Cortex of kidney (tissue), 1 donor: Measurements from ENCODE around the gene TFPT.

Experiments used
- DNase-seq: peaks from one replicate; lab custom pipeline; 2025; lab: John Stamatoyannopoulos, UW

The TFPT gene, protein sequence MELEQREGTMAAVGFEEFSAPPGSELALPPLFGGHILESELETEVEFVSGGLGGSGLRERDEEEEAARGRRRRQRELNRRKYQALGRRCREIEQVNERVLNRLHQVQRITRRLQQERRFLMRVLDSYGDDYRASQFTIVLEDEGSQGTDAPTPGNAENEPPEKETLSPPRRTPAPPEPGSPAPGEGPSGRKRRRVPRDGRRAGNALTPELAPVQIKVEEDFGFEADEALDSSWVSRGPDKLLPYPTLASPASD

DNA sequence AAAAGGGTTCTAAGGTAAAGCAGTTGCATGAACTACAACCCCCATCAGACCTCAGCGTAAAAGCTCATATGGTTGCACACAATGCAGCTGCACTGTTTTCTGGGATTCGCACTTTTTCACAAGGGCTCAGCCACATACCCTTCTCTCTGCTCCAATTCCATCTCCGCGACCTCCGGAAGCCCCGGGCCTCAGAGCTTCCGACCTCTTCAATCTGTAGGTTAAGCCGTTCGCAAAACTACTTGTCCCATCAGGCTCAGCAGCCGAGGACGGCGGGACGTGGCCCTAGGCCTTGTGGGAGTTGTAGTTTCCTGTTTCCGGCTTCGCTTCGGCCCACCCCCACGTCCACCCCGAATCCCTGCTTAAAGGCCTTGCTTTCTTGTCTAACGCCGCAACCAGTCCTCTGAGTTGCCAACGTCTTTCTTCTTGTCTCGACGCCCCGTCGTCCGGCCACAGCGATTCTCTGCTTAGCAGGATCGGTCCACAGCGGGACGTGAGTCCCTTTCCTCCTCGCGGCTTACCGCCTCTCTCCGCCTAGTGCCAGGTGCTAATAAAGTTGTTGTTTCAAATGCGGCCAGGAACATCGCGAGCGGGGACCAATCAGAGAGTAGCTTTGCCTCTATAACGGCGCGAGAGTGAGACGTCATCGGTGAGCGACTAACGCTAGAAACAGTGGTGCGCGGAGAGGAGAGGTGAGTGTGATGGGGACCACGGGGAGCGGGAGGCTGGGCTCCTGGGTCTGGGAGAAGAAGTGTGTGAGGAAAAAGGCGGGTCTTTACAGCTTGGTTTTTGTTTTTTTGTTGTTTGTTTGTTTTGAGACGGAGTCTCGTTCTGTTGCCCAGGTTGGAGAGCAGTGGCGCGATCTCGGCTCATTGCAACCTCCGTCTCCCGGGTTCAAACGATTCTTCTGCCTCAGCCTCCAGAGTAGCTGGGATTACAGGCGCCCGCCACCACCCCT, at the start of gene TFPT, which contains the start of gene PRPF31:
Gene TFPT, minus strand, starts transcription at position 549 of the 955 bp plus-strand sequence. Its CDS starts 388 bp downstream, at position 161.
Gene PRPF31, plus strand, starts transcription at position 646 of the 955 bp plus-strand sequence. CDS start 2,525 bp downstream, outside the sequence.
- DNase-seq, result no peak

DNA sequence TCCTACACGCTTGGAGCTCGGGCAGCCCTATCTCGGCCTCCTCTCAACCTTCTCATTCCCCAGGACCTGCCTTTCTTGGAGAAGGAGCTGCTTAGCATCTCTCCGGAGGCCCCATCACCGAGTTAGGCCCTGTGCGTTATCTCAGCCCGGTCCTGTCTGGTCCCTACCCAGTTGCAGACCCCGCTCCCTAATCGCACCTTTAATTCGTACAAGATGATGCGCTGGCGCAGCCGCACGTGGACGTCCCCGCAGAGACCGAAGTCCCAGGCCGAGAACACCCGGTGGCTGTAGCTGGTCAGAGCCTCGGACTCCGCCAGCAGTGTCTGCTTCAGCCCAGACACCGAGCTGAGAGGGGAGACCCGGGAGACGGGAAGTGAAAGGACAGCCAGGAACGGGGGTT, 49.8 kb upstream of the TFPT start:
- no peak for DNase-seq

DNA sequence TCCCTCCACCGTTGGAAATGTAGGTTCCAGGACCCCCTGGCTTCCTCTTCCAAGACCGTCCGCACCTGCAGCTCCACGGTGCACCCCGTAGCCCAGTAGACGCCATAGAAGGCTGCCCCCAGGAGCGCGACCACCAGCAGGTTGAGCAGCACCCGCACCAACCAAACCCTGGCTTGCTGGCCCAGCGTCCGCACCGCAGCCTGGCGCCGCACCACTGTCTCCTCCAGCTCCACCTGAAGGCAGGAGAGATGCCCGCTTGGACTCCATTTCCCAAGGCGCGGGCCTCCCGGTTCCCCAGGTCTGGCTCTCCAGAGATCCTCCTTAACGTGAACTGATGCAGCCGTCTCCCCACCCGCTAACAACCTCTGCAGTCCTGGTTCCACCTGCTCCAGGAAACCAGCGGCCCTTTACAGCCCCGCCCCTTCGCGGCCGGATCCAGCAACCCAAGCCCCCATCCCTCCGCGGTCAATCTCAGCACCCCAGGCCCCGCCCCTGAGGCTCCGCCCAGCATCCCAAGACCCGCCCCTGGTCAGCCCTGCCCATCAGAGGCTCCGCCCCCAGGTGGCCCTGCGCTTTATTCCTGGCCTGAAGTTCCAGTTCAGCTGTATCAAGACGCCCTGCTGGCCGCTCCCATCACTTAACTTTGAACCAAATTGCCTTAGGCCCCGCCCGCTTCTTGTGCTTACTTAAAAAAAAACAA, 49.1 kb upstream of the TFPT start:
- no peak for DNase-seq

DNA sequence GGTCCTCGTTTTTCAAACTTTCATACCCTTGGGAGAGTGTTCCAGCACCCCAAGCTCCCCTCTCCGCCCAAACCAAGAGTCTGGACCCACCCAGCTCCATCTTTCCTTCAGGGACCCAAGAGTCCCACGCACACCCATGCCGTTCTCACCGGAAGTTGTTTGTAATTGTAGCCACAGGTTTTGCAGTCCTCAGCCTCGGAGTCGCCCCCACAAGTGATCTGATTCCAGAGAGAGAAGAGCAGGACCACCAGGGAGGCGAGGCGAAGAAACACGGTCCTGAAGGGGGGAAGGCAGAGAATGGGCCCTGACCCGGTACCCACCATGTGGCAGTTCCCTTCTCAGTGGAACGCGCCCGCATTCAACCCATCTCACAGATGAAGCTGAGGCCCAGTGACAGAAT, 47.4 kb upstream of the TFPT start:
- DNase-seq, result no peak

DNA sequence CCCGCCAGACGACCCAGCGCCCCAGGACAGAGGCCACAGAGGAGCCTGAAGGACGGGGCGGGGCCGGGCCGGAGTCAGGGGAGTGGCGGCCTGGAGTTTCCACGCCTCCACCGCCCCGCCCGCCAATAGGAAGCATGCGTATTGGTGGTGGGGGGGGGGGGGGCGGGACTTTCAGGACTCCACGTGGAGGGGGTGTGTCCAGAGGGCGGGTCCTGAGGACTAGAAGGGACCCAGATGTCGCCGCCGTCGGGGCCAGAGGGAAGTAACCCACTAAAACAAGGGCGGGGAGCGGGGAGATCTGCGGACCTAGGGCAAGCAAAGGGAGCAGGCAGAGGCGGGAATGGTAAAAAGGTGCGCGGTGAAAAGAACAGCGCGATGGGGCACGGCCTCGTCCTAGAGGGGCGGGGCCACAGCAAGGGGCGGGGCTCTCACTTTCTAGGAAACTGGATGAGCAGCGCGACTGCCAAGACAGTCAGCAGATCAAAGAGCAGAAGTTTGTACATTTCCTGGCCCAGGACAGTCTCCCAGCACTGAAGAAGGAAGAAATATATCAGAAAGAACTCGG, 46.9 kb upstream of the TFPT start:
- DNase-seq, result no peak

DNA sequence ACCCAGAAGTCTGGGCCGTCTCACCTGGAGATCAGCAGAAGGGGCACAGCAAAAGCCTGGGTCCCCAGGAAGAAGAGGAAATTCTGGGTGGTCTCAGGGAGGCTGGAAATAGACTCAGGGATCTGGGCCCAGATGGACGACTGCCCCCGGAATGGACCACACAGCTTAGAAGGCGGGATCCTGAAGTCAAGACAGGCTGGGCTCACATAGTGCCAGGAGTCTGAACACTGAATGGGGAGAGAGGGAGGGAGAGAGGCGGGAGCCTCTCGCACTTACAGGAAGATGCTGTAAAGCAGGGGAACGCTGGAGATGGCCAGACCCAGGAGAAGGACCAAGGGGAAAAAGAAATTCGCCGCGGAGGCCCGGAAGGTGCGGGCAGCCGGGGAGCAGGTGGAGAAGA, 45.4 kb upstream of the TFPT start:
- DNase-seq, result no peak

DNA sequence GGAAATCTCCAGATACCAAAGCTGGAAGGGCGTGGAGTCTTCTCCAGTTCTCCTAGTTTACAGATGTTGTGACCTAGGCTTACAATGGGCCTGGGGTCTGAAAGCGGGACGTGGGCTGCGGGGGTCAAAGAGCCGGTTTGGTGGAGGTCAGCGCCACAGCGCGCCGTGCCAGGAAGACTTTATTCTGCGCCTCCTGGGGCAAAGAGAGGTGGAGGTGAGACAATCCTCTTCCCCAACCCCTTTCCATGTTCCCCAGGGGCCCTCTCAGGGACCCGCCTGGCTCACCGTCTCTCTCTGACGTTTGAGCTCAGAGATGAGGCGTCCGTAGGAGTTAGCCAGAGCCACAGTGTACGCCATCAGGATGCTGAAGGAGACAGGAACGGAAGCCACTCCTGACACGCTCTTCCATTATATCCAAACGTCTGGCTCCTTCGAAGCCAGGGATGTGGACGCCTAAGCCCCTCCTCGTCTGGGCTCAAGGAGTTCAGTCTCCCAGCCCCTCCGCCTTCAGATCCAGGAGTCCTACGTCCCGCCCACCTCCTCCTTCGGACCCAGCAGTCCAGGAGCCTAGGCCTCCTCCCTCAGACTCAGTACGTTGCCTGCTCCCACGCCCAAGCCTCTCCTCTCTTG, 44.8 kb upstream of the TFPT start:
- DNase-seq, result no peak

DNA sequence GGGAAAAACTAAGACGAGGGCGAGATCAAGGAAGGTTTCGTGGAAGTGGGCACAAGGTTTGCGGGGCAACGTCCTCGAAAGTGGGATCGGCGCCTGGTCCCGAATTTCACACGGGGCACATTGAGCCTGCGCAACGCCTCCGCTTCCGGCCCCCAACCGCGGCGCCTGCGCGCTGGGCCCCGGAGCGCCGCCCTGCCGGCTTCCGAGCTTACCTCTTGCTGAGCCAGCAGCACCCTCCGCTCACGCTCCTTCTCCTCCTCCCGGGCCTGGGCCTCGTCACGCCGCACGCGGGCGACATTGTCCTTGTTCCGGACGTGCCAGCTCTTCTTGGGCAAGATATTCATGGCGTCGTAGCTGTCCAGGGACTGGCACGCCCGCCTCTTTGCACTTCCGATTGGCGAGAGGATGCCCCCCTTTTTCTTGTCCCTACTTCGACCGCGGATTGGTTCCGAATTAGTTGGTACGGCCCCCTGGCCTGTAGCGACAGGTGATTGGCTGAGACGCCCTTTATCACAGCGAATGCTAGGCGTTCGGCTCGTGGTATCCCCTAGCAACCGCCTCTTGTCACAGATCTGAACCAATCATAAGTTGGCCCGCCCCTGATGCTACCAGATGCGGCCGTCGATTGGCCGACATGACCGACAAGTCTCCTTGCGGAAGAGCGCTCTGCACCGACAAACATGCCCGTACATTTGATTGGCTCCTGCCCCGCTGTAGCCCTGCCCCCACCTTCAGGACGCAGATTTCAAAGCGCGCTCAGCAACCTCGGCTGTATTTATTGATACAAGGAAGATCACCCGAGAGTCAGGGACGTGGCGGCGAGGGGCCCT, 44.1 kb upstream of the TFPT start, which contains the start of gene LENG1:
Gene LENG1, minus strand, starts transcription at position 370 of the 830 bp plus-strand sequence. Its CDS starts 26 bp downstream, at position 344.
- no peak for DNase-seq

DNA sequence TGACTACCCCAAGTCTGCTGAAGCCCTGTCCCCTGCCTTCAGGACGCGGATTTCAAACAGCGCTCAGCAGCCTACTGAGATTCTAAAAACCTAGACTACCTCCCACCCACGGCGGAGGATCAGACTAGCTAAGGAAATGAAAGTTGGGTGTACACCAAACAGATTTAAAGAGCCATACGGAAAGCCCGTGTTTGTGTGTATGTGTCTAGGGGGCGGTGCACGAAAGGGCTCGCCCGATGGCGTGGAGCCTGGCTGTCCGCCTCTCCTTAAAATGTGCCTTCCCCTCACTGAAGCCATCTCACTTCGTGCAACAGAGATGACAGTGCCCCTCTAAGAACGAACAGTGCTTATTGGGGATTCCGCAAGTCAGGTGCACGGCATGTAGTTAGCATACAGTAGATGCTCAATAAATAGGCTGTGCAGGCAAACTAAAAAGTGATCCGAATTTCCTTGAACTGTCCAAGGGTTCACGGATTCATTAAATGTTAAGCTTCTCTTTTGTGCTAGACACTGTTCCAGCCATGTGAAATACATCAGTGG, 43.4 kb upstream of the TFPT start:
- DNase-seq, result no peak

DNA sequence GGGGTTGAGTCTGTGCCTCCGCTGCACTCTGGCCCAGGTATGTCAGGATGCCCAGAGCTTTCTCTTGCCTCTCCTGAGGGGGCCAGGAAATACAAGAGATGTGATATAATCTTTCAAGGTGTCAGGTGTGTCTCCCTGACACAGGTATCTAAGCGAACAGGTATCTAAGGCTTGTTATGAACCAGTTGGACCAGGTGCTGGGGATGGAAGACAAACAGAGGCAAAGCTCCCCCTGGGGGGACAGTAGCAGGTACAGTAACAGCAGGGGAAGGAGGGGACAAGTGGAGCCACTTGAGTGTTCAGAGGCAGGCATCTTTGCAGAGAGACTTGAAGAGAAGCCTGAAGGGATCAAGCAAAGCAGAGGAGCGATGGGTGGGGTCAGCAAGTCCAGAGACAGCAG, 41.5 kb upstream of the TFPT start:
- DNase-seq, result no peak

DNA sequence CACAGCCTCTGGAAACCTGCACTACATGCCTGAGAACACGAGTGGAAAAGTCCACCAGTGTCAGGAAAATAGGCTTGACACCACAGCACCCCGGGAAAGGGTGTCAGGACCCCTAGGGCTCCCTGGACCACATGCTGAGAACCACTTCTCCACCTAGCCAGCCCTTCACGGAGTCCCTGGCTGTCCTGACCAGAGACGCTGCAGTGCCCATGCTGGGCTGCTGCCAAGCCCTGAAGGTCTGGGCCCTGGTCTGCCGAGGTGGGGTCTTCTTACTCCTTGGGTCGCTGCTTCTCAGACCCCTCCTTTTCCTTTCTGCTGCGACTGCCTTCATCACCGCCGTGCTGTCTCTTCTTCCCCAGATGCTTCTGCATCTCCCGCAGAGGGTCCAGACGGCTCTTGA, 41.0 kb upstream of the TFPT start:
- DNase-seq, result no peak

DNA sequence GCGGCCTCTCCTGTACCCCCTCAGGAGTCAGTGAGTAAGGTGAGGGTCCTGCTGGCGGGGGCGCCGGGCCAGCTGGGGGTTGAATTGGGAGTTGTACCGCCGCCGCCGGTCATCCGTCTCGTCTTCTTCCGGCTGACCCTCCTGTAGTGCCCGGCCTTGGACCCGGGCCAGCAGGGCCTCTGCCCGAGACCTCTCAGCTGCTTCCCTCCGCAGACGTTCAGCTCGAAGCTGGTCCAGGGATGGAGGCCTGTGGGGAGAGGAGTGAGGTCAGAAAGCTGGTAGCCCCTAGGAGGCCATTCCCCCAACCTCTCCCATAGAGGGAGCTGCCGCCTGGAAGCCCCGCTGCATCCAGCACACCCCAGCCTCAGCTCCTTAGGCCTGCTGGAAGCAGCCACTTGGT, 40.2 kb upstream of the TFPT start:
- DNase-seq, result no peak

DNA sequence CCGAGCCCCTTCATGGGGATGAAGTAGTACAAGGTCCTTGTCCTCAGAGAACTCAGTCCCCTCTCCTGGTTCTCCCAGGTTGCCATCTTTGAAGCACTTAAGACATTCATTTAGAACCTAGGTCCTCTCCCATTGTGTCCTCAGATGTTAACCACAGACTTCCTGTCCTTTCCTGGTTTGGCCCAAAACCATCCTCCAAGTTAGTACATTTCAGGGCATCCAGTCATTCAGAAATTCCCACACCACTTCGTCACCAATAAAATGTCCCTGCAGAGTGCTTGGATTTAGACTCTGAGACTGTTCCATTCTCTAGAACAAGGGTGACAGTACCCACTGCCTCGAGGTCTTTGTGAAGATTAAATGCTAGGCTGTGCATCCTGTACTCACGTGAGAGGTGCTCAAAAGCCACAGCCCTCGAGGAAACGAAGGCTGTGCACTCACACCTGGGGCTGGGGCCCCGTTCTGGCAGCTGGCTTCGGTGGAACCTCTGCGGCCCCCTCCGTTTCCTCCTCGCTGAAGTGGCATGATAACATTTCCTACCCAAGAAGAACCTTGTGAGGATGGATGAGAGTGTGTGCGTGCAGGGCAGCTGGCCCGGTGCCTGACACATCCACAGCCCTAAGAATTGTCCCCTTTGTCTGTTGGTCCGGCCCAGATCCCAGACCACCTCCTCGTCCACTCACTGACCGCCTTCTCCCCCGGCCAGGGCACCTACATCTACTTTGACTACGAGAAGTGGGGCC, 39.3 kb upstream of the TFPT start:
- DNase-seq, result no peak

DNA sequence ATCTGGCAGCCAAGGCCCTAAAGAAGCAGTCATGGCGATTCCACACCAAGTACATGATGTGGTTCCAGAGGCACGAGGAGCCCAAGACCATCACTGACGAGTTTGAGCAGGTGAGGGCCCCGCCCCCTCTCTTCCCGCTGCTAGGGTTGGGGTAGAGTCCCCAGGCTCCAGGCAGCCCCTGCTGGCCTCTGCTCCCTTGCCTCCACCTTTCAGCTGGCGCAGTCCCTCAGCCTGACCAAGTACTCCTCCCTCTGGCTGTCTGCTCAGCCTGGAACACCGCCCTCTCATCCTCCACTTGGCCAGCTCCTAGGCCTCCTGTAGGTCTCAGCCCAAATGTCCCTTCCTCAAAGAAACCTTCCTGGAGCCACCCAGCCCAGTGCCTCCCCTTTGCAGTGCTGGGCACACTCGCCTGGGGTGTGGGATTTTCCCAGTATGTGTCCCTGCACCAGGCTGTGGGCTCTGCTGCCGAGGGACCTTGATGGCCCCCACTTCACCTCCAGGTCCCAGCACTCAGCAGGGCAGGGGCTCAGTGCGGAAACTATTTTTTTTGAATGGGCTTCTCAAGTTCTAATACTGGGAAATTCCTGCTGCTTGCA, 38.4 kb upstream of the TFPT start:
- no peak for DNase-seq

DNA sequence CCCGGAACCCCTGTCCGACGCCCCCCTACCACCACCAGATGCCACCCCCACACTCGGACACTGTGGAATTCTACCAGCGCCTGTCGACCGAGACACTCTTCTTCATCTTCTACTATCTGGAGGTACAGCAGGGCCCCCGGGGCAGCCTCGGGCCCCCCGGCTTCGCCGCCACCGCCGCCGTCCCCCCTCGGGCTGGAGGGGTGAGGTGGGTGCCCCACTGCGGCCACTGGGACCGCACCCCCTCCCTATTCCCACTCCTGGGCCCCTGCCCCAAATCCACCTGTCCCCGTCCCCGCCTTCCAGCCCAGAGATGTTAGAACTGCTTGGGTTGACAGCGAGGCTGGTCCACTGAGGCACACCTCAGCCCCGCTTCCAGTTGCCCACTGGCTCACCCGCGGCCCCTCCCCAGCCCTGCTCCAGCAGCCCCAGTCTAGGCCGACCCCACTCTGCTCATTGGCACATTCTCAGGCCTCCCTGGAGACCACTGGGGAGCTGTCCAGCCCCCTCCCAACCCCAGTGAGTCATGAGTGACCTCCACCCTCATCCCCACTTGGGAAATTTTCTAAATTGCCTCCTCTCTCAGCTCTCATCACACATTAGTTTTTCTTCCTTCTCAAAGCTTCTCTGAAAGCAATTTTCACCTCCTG, 37.5 kb upstream of the TFPT start:
- DNase-seq, result no peak

DNA sequence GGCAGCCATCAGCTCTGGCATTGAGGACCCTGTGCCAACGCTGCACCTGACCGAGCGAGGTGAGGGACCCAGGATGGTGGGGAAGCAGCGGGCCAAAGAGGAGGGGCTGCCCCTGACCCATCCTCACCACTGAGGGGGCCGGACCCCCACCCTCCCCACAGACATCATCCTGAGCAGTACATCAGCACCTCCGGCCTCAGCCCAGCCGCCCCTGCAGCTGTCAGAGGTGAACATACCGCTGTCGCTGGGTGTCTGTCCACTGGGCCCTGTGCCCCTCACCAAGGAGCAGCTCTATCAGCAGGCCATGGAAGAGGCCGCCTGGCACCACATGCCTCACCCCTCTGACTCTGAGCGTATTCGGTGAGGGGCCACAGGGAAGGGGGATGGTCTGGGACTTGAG, 36.8 kb upstream of the TFPT start:
- DNase-seq, result no peak

DNA sequence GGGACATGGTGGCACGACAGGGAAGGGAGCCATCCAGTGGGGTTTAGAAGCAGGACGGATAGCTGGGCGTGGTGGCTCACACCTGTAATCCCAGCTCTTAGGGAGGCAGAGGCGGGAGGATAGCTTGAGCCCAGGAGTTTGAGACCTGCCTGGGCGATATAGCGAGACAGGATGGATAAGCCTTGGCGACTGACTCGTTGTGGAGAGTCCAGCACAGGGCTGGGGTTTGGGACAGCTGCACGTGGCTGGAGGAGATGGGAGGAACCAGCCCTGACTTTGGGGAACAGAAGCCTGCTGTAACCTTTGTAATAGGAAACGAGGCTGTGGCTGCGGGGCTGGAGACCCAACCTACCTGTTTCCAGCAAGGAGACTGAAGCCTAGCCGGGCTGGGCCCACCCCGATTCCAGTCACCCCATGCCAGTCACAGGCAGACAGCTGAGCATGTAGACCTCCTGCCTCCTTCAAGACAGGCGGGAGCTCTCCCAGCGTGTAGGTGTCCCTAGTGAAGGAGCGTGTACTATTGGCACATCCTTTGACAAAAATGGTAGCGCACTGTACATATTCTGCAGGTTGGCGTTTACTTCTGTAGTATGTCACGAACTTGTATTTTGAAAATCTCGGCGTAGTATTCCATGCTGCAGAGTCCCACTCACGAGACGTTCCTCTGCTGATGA, 36.0 kb upstream of the TFPT start:
- DNase-seq, result no peak
